Keratinocyte (primary cell): ENCODE data around the gene ARHGAP32. TPM values are rescaled to one million over a fixed set of nuclear protein-coding genes. Genes with fewer than 3 reads are reported as not detected.

Experiments used
- DNase-seq: peaks from one replicate; pipeline ENCODE4 v3.0.0-alpha.2; 2011; ENCODE audit warnings: low read depth, missing footprints, low spot score
- FAIRE-seq: peaks from 2 replicates; lab custom pipeline; 2011; peaks lifted over from hg19 to GRCh38; lab: Jason Lieb, UNC
- H2AFZ ChIP-seq: 2 replicates; pipeline ENCODE4 v1.6.0; 2012; ENCODE audit warnings: low read length, control low read depth, inconsistent platforms; ENCODE audit not compliant: control insufficient read depth
- H3K27ac ChIP-seq: 2 replicates; pipeline ENCODE4 v1.5.1; 2011; ENCODE audit warnings: low read length; ENCODE audit not compliant: control insufficient read depth, insufficient read depth
- H3K27me3 ChIP-seq: 3 replicates; pipeline ENCODE4 v1.6.0; 2011; ENCODE audit warnings: low read length; ENCODE audit not compliant: control insufficient read depth, insufficient read depth; ENCODE audit errors: extremely low read depth
- H3K36me3 ChIP-seq, 2 experiments: 2 replicates in 1 of 2; 3 replicates in 1 of 2; pipeline ENCODE4 v1.5.1; 2011; ENCODE audit warnings: low read length in 2 of 2, mild to moderate bottlenecking in 1 of 2; ENCODE audit not compliant: control insufficient read depth in 2 of 2, insufficient read depth in 2 of 2; ENCODE audit errors: extremely low read depth in 1 of 2
- H3K4me1 ChIP-seq: 3 replicates; pipeline ENCODE4 v1.5.1; 2011; ENCODE audit warnings: low read length; ENCODE audit not compliant: control insufficient read depth, insufficient read depth; ENCODE audit errors: extremely low read depth
- H3K4me2 ChIP-seq: 3 replicates; pipeline ENCODE4 v1.6.0; 2011; ENCODE audit warnings: low read depth, low read length; ENCODE audit not compliant: control insufficient read depth, insufficient read depth; ENCODE audit errors: extremely low read depth
- H3K4me3 ChIP-seq, 3 experiments: fragments of 200-600 bp in 1 of 3; sonication (generic) in 1 of 3; 2 replicates in 2 of 3; 3 replicates in 1 of 3; pipeline ENCODE4 v1.5.1; 2011 to 2016; ENCODE audit warnings: low read length in 3 of 3, mild to moderate bottlenecking in 3 of 3, control low read depth in 2 of 3, inconsistent platforms in 1 of 3, low read depth in 1 of 3, mixed read lengths in 1 of 3, mixed run types in 1 of 3, moderate library complexity in 1 of 3; ENCODE audit not compliant: control insufficient read depth in 2 of 3, insufficient read depth in 2 of 3; ENCODE audit errors: extremely low read depth in 1 of 3
- H3K79me2 ChIP-seq: 2 replicates; pipeline ENCODE4 v1.6.0; 2012; ENCODE audit warnings: low read length; ENCODE audit not compliant: control insufficient read depth, insufficient read depth
- H3K9ac ChIP-seq: 3 replicates; pipeline ENCODE4 v1.6.0; 2011; ENCODE audit warnings: low read length; ENCODE audit not compliant: control insufficient read depth, insufficient read depth; ENCODE audit errors: extremely low read depth
- H3K9me1 ChIP-seq: 3 replicates; pipeline ENCODE4 v1.6.0; 2011; ENCODE audit warnings: low read length; ENCODE audit not compliant: control insufficient read depth, insufficient read depth; ENCODE audit errors: extremely low read depth
- H3K9me3 ChIP-seq: 2 replicates; pipeline ENCODE4 v1.5.1; 2012; ENCODE audit warnings: low read depth, low read length; ENCODE audit not compliant: control insufficient read depth
- H4K20me1 ChIP-seq: 3 replicates; pipeline ENCODE4 v1.6.0; 2011; ENCODE audit warnings: low read length; ENCODE audit not compliant: control insufficient read depth, insufficient read depth; ENCODE audit errors: extremely low read depth
- EZH2 ChIP-seq: IDR thresholded peaks from one replicate; pipeline ENCODE4 v1.6.1; 2012; ENCODE audit warnings: inconsistent platforms, mild to moderate bottlenecking, low read length, moderate library complexity
- dilution Hi-C: fragments of 300-500 bp; cut with MboI; formaldehyde crosslinking; loops from one replicate; pipeline ENCODE4 v1.7.0; 2020; ENCODE audit warnings: low sequenced_read_pairs; ENCODE audit not compliant: extremely low pct_ligation_motif_present
- polyA plus RNA-seq, 5 experiments: library from polyadenylated mRNA; depleted of rRNA in 3 of 5; stranded (reverse) in 3 of 5; stranded (forward) in 1 of 5; unstranded in 1 of 5; fragments of >200 nt; gene quantifications; 1 replicate in 1 of 5; 2 replicates in 3 of 5; 3 replicates in 1 of 5; pipeline versions ENCODE4 v1.2.1 to v1.2.3, GENCODE V29; 2011 to 2012; ENCODE audit warnings: missing spikeins in 2 of 5, low read depth in 1 of 5, low replicate concordance in 1 of 5
- TF ChIP-seq, protein P1 (sequence below), 3 experiments: IDR thresholded peaks in 1 of 3; conservative IDR thresholded peaks in 1 of 3; optimal IDR thresholded peaks in 1 of 3; 2 replicates in 2 of 3; 3 replicates in 1 of 3; pipeline versions ENCODE3 to v1.5.1; 2011; ENCODE audit warnings: low read length in 3 of 3, mild to moderate bottlenecking in 3 of 3, moderate library complexity in 2 of 3, control low read depth in 1 of 3, inconsistent platforms in 1 of 3; ENCODE audit not compliant: insufficient read depth in 2 of 3; ENCODE audit errors: extremely low read depth in 1 of 3

ARHGAP32 gene
- polyA plus RNA-seq, 1 donor (not counting 4 experiments of a cell fraction or from before 2014, with no cell fraction given) = 10.8 TPM

DNA sequence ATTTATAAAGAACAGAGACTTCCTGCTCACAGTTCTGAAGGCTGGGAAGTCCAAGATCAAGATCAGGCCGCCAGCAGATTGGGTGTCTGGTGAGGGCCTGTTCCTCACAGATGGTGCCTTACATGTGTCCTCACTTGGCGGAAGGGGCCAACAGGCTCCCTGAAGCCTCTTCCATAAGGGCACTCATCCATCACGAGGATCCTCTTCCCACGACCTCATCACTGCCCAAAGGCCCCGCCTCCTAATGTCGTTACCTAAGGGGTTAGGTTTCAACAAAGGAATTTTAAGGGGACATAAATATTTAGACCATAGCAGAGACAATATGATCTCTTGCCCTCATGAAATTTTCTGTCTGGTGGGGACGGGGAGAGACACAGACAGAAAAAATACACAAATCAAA lies 268.0 kb downstream of the ARHGAP32 start:
- dilution Hi-C loops = no loop called here
- no peak overlapping the region for H2AFZ ChIP-seq
- no peaks in the 10 kb centered on the region for H3K9me3 ChIP-seq
- H4K20me1 ChIP-seq = no peaks in the 10 kb centered on the region
- H3K79me2 ChIP-seq = no peaks in the 10 kb centered on the region
- H3K4me3 ChIP-seq = no peak overlapping the region
- no peaks in the 10 kb centered on the region for H3K9me1 ChIP-seq
- peaks cover 2% of the 10 kb centered on the region for H3K4me1 ChIP-seq
- peaks cover 11% of the 10 kb centered on the region for H3K27me3 ChIP-seq
- no peaks in the 10 kb centered on the region for H3K36me3 ChIP-seq
- no peak for TF ChIP-seq EZH2
- TF ChIP-seq, protein P1, sequence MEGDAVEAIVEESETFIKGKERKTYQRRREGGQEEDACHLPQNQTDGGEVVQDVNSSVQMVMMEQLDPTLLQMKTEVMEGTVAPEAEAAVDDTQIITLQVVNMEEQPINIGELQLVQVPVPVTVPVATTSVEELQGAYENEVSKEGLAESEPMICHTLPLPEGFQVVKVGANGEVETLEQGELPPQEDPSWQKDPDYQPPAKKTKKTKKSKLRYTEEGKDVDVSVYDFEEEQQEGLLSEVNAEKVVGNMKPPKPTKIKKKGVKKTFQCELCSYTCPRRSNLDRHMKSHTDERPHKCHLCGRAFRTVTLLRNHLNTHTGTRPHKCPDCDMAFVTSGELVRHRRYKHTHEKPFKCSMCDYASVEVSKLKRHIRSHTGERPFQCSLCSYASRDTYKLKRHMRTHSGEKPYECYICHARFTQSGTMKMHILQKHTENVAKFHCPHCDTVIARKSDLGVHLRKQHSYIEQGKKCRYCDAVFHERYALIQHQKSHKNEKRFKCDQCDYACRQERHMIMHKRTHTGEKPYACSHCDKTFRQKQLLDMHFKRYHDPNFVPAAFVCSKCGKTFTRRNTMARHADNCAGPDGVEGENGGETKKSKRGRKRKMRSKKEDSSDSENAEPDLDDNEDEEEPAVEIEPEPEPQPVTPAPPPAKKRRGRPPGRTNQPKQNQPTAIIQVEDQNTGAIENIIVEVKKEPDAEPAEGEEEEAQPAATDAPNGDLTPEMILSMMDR (optimal IDR thresholded peaks at IDR 0.05 in 1 of 3, IDR thresholded peaks at IDR 0.05 in 1 of 3, conservative IDR thresholded peaks at IDR 0.05 in 1 of 3; ENCODE audit: extremely low read depth in 1 of 3, insufficient read depth in 2 of 3, low read length in 3 of 3) = no peak
- DNase-seq (no peak), FAIRE-seq (no peak)
- H3K9ac ChIP-seq = no peak overlapping the region
- no peak overlapping the region for H3K4me2 ChIP-seq
- no peak overlapping the region for H3K27ac ChIP-seq

DNA sequence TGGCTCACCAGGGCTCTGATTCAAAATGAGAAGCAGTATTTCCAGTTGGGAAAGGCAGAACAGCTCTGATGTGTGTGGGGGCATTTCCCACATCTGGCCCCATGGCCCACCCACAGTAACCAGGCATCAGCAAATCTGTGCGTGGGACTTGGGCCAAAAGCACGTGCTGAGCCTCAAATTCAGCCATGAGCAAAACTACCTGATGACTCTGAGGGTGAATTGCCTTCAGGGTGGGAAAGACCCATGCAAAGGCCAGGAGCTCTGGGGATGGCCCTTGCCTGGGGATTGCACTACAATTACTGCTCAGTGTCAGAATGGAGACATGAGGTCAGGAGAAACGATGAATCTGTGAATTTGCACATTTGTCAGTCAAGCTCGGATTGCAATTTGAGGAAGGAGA lies 270.3 kb downstream of the ARHGAP32 start:
- H3K9me1 ChIP-seq = no peaks in the 10 kb centered on the region
- dilution Hi-C loops = no loop called here
- H3K27me3 ChIP-seq = peaks cover 5% of the 10 kb centered on the region
- no peak overlapping the region for H3K4me3 ChIP-seq
- H3K79me2 ChIP-seq = no peaks in the 10 kb centered on the region
- H3K9me3 ChIP-seq = no peaks in the 10 kb centered on the region
- H3K27ac ChIP-seq = no peak overlapping the region
- TF ChIP-seq EZH2 = no peak
- TF ChIP-seq, protein P1 (optimal IDR thresholded peaks at IDR 0.05 in 1 of 3, IDR thresholded peaks at IDR 0.05 in 1 of 3, conservative IDR thresholded peaks at IDR 0.05 in 1 of 3; ENCODE audit: extremely low read depth in 1 of 3, insufficient read depth in 2 of 3, low read length in 3 of 3) = no peak
- no peak overlapping the region for H3K4me2 ChIP-seq
- no peak for DNase-seq
- H3K4me1 ChIP-seq = peaks cover 2% of the 10 kb centered on the region
- H2AFZ ChIP-seq = no peak overlapping the region
- no peaks in the 10 kb centered on the region for H3K36me3 ChIP-seq
- no peaks in the 10 kb centered on the region for H4K20me1 ChIP-seq
- H3K9ac ChIP-seq = no peak overlapping the region
- no peak for FAIRE-seq
